Measurements from ENCODE around the gene CLCN5.

DNA sequence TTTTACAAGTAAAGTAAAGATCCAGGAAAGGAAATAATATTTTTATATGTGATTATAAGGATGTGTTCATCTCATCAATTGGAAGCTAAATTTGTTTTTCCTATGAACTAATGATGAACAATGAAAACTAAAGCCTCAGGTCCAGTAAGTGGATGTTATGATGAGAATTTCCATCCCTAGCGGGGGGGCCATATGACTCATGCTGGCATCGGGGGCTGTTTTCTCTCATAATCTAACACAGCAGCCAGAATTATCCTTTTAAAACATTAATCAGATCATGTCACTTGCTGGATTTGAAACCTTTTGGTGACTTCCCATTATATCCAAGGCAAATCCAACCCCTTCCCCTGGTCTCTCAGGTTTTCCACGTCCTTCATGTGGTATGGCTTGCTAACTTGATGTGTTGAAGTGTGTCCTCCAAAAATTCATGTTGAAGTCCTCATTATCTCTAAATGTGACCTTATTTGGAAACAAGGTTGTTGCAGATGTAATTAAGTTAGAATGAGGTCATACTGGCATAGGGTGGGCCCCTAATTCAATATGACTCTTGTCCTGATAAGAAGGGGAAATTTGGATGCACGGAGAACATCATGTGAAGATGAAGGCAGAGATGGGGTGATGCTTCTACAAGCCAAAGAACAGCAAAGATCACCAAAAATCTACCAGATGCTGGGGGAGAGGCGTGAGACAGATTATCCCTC, 181.6 kb downstream of the CLCN5 start:
- no peak for TF ChIP-seq POLR2A (IDR thresholded peaks at IDR 0.05; ENCODE audit: low read depth, low read length)
- no peak for TF ChIP-seq POLR2AphosphoS5 (IDR thresholded peaks at IDR 0.05; ENCODE audit: low read depth, low read length)
